ENCODE measurements around the gene TDRD9. TPM values are rescaled to one million over a fixed set of nuclear protein-coding genes. Genes with fewer than 3 reads are reported as not detected.

TDRD9 gene
- total RNA-seq, 1 donor from 2014 or later, result not detected

DNA sequence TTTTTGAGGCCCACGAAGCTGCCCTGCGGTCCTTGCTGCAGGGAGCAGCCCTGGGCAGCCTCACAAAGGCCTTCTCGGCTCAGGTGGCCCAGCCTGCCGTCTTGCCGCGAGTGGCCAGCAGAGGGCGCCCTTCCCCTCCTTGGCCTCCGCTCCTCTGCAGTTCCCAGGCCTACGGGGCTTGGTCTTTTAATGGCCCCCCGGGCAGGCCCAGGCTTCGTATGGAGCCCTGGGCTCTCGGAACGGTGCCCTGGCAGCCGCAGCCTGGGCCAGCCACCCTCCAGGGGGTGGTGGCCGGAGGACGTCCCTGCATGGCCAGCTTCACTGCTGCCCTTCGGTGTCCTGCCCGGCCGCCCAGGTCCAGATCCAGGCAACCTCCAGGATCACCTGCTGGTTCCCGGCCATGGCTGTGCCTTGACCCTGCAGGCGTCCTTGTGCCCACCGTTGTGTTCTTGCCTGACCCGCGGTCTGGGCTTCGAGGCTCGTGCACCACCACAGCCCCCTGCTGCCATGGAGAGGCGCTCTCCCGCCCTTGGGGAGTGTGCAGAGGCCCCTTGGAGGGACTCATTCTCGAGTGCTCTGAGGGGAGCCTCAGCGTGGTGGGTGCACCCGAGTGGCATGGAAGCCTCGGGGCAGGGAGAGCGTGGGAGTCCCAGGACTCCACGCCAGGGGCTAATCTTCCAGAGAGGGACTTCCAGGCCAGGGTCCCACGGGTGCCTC, 166.6 kb downstream of the TDRD9 start:
- Mint-ChIP-seq H3K27me3 (peaks cover 3% of the 10 kb centered on the region), H3K4me3 (no peak overlapping the region), H3K9me3 (no peaks in the 10 kb centered on the region), H3K4me1 (ENCODE audit: unreplicated experiment) (peaks cover 4% of the 10 kb centered on the region), H3K36me3 (no peaks in the 10 kb centered on the region), H3K27ac (peak overlapping the region; percentile 55)
- TF ChIP-seq, protein P1, sequence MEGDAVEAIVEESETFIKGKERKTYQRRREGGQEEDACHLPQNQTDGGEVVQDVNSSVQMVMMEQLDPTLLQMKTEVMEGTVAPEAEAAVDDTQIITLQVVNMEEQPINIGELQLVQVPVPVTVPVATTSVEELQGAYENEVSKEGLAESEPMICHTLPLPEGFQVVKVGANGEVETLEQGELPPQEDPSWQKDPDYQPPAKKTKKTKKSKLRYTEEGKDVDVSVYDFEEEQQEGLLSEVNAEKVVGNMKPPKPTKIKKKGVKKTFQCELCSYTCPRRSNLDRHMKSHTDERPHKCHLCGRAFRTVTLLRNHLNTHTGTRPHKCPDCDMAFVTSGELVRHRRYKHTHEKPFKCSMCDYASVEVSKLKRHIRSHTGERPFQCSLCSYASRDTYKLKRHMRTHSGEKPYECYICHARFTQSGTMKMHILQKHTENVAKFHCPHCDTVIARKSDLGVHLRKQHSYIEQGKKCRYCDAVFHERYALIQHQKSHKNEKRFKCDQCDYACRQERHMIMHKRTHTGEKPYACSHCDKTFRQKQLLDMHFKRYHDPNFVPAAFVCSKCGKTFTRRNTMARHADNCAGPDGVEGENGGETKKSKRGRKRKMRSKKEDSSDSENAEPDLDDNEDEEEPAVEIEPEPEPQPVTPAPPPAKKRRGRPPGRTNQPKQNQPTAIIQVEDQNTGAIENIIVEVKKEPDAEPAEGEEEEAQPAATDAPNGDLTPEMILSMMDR (conservative IDR thresholded peaks at IDR 0.05), result peak; percentile 98
- peak; percentile 90 for DNase-seq (ENCODE audit: extremely low spot score, unreplicated experiment)

DNA sequence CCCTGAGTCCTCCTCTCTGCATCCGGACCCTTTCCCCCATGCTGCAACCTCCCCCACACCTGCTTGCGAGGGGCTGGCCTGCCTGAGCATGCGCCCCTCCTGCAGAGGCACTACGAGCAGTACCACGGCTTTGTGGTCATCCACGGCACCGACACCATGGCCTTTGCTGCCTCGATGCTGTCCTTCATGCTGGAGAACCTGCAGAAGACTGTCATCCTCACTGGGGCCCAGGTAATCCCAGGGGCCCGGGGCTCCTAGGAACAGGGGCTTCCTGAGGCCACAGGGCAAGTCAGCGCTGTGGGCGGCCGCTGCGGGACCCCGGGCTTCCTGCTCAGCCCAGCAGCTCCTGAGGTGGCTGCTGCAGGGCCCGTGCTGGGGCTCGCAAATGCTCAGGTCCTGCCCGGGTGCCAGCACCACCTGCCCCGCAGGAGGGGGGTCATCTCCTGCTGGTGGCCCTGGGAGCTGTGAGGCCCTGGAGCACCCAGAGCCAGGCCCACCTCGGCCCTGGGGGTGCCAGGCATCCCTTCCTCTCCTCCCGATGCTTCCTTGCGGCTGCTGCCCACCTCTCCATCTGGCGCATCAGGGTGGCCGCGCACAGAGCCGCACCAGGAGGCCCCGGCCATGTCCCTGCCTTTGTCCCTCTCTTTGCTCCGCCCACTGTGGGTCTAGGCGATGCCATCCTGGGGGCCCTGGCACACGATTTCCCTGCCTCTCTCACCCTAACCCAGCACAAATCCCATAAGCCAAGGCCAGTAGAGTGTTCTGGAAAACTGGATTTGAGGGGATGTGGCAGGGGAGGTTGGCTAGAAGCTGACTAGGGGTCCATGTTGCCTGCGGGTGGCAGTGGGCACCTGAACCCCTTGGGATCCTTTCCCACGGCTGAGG, 167.4 kb downstream of the TDRD9 start:
- H3K4me3 Mint-ChIP-seq, result no peak overlapping the region
- TF ChIP-seq, protein P1 (conservative IDR thresholded peaks at IDR 0.05), result no peak
- no peak overlapping the region for H3K27ac Mint-ChIP-seq
- H3K36me3 Mint-ChIP-seq, result no peaks in the 10 kb centered on the region
- no peak for DNase-seq (ENCODE audit: extremely low spot score, unreplicated experiment)
- no peaks in the 10 kb centered on the region for H3K9me3 Mint-ChIP-seq
- H3K27me3 Mint-ChIP-seq, result peaks cover 3% of the 10 kb centered on the region
- H3K4me1 Mint-ChIP-seq (ENCODE audit: unreplicated experiment), result peaks cover 4% of the 10 kb centered on the region

DNA sequence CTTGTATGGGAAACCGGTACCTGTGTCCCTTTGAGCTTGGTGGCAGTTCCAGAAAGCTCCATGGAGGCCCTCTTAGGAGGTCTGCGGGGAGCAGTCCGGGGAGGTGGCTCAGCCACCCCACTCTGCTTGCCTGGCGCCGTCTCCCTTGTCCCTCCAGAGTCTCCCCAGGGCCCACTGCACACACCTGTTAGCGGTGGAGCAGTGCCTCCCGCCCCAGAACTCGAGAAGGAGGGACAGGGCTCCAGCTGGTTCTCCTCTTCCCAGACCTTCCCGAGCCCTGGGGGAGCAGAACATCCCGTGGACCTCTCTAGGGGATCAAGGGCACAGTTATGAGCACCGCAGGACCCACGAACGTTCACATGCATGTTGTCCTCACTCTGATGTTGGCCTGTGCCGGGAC, 168.1 kb downstream of the TDRD9 start:
- TF ChIP-seq, protein P1 (conservative IDR thresholded peaks at IDR 0.05), result no peak
- no peaks in the 10 kb centered on the region for H3K9me3 Mint-ChIP-seq

DNA sequence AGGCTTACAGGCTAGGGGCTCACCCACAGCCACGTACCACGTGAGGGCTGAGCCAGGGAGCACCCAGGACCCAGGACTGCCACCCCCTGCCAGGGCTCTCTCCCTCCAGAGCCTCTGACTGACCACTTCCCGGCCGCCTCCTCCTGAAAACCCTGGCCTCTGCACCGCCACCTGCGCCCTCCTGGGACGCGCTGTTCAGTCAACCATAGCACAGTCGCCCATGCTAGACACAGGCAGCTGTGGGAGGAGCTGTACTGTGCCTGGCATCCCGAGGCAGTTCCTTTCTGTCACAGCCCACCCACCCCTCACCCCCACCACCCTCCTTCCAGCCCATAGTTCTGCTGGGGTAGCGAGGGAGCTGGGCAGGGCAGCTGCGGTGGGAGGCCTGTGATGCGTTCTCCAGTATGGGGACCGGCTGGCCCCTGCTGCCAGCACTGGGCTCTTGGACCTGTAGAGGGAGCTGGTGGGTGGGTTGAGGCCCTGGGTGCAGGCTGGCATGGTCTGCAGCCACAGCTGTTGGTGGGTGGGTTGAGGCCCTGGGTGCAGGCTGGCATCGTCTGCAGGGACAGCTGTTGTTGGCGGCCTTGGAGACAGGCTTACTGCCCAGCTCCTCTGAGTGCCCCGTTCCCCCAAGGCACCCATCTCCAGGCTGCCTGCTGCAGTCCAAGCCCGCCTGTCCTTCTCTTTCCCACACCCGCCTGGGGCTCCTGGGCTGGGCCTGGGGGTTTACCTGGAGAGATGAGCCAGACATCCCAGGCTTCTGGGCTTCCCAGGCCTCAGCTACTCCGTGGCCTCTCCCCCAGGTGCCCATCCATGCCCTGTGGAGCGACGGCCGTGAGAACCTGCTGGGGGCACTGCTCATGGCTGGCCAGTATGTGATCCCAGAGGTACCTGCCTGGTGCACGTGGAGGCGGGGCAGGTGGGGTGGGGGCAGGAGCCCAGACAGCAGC, 168.8 kb downstream of the TDRD9 start:
- H3K4me1 Mint-ChIP-seq (ENCODE audit: unreplicated experiment), result peaks cover 4% of the 10 kb centered on the region
- peaks cover 3% of the 10 kb centered on the region for H3K27me3 Mint-ChIP-seq
- H3K4me3 Mint-ChIP-seq, result no peak overlapping the region
- DNase-seq (ENCODE audit: extremely low spot score, unreplicated experiment), result no peak
- H3K27ac Mint-ChIP-seq, result no peak overlapping the region
- no peaks in the 10 kb centered on the region for H3K36me3 Mint-ChIP-seq
- H3K9me3 Mint-ChIP-seq, result no peaks in the 10 kb centered on the region
- TF ChIP-seq, protein P1 (conservative IDR thresholded peaks at IDR 0.05), result peak; percentile 30

More for the DNA sequence above, 168.1 kb downstream of the TDRD9 start:
- no peak overlapping the region for H3K4me3 Mint-ChIP-seq
- DNase-seq (ENCODE audit: extremely low spot score, unreplicated experiment), result no peak
- H3K36me3 Mint-ChIP-seq, result no peaks in the 10 kb centered on the region
- peaks cover 4% of the 10 kb centered on the region for H3K4me1 Mint-ChIP-seq (ENCODE audit: unreplicated experiment)
- peaks cover 3% of the 10 kb centered on the region for H3K27me3 Mint-ChIP-seq
- H3K27ac Mint-ChIP-seq, result no peak overlapping the region

Data from type B pancreatic cell (in vitro differentiated cells).